ENCODE data around the gene UBTD1. TPM values are rescaled to one million over a fixed set of nuclear protein-coding genes. Genes with fewer than 3 reads are reported as not detected.
A peak's percentile ranks its signal among the peaks of the same experiment; 100 is the strongest.

UBTD1 gene
- total and polyA plus RNA-seq, 2 experiments from 2014 or later = 9.5 to 15.8 TPM

GRCh38 chr10:97539523-97540200 lies 40.9 kb downstream of the UBTD1 start:
- DNase-seq (ENCODE audit: low read depth in 1 of 2, low spot score in 1 of 2) = peak in 1 of 2 donors; percentile 98
- H3K4me1 ChIP-seq (ENCODE audit: low read depth) = peaks cover 3% of the 10 kb centered on the region
- no peaks in the 10 kb centered on the region for H3K36me3 ChIP-seq
- no peak overlapping the region for H3K4me3 ChIP-seq
- H3K9me3 ChIP-seq (ENCODE audit: low read depth) = no peaks in the 10 kb centered on the region
- peak; percentile 62 for TF ChIP-seq CTCF (IDR thresholded peaks at IDR 0.05; ENCODE audit: low read depth, low read length)
- H3K27ac ChIP-seq = no peak overlapping the region
- no peaks in the 10 kb centered on the region for H3K27me3 ChIP-seq

- DNase-seq (ENCODE audit: low read depth in 1 of 2, low spot score in 1 of 2) = peak in 1 of 2 donors; percentile 64
- no peaks in the 10 kb centered on the region for H3K36me3 ChIP-seq
- H3K4me3 ChIP-seq = no peak overlapping the region
- no peaks in the 10 kb centered on the region for H3K27me3 ChIP-seq
- no peaks in the 10 kb centered on the region for H3K9me3 ChIP-seq (ENCODE audit: low read depth)
- peaks cover 3% of the 10 kb centered on the region for H3K4me1 ChIP-seq (ENCODE audit: low read depth)
- TF ChIP-seq CTCF (IDR thresholded peaks at IDR 0.05; ENCODE audit: low read depth, low read length) = peak; percentile 22
- no peak overlapping the region for H3K27ac ChIP-seq
These were observed 42.2 kb downstream of the UBTD1 start for GRCh38 chr10:97540669-97541500.

GRCh38 chr10:97542169-97543024 lies 43.7 kb downstream of the UBTD1 start:
- Histone ChIP-seq H3K9me3 (ENCODE audit: low read depth) (no peaks in the 10 kb centered on the region), H3K4me3 (no peak overlapping the region), H3K27ac (no peak overlapping the region), H3K4me1 (ENCODE audit: low read depth) (peaks cover 3% of the 10 kb centered on the region), H3K27me3 (no peaks in the 10 kb centered on the region), H3K36me3 (no peaks in the 10 kb centered on the region)
- TF ChIP-seq CTCF (IDR thresholded peaks at IDR 0.05; ENCODE audit: low read depth, low read length) = no peak
- peak in 1 of 2 donors; percentile 98 for DNase-seq (ENCODE audit: low read depth in 1 of 2, low spot score in 1 of 2)

- H3K27me3 ChIP-seq = no peaks in the 10 kb centered on the region
- no peaks in the 10 kb centered on the region for H3K9me3 ChIP-seq (ENCODE audit: low read depth)
- peak in 1 of 2 donors; percentile 97 for DNase-seq (ENCODE audit: low read depth in 1 of 2, low spot score in 1 of 2)
- H3K4me1 ChIP-seq (ENCODE audit: low read depth) = peaks cover 3% of the 10 kb centered on the region
- no peak for TF ChIP-seq CTCF (IDR thresholded peaks at IDR 0.05; ENCODE audit: low read depth, low read length)
- H3K27ac ChIP-seq = no peak overlapping the region
- H3K36me3 ChIP-seq = no peaks in the 10 kb centered on the region
- no peak overlapping the region for H3K4me3 ChIP-seq
These were observed 44.4 kb downstream of the UBTD1 start for GRCh38 chr10:97543025-97543546.

Measured in cardiac muscle cell (in vitro differentiated cells and primary cell).